HEK293T (cell line): ENCODE measurements around the gene PPFIBP1.

Experiments
- BHLHE40 ChIP-seq: fragments of 450-650 bp; IDR thresholded peaks from 2 replicates; pipeline ENCODE4 v1.6.1; 2016; ENCODE audit warnings: mild to moderate bottlenecking, moderate library complexity, borderline replicate concordance
- CTBP1 ChIP-seq: fragments of 450-650 bp; IDR thresholded peaks from 2 replicates; pipeline ENCODE4 v1.6.1; 2016; ENCODE audit warnings: borderline replicate concordance
- ELF4 ChIP-seq: fragments of 450-650 bp; IDR thresholded peaks from 2 replicates; pipeline ENCODE4 v1.6.1; 2017; ENCODE audit warnings: antibody characterized with exemption
- FOXA1 ChIP-seq: fragments of 450-650 bp; IDR thresholded peaks from 2 replicates; pipeline ENCODE4 v1.6.1; 2016; ENCODE audit warnings: mild to moderate bottlenecking
- FOXK2 ChIP-seq: fragments of 450-650 bp; IDR thresholded peaks from 2 replicates; pipeline ENCODE4 v1.6.1; 2016; ENCODE audit warnings: mild to moderate bottlenecking
- FOXM1 ChIP-seq: fragments of 450-650 bp; IDR thresholded peaks from 2 replicates; pipeline ENCODE4 v1.6.1; 2017; ENCODE audit warnings: mild to moderate bottlenecking, borderline replicate concordance
- HDGF ChIP-seq: fragments of 450-650 bp; IDR thresholded peaks from 2 replicates; pipeline ENCODE4 v1.6.1; 2017; ENCODE audit warnings: antibody characterized with exemption, borderline replicate concordance
- LEF1 ChIP-seq: fragments of 450-650 bp; IDR thresholded peaks from 2 replicates; pipeline ENCODE4 v1.6.1; 2017; ENCODE audit warnings: mild to moderate bottlenecking, borderline replicate concordance
- PKNOX1 ChIP-seq: fragments of 450-650 bp; IDR thresholded peaks from 2 replicates; pipeline ENCODE4 v1.6.1; 2016
- SP1 ChIP-seq: fragments of 450-650 bp; IDR thresholded peaks from 2 replicates; pipeline ENCODE4 v1.6.1; 2017
- TARDBP ChIP-seq: fragments of 450-650 bp; IDR thresholded peaks from 2 replicates; pipeline ENCODE4 v1.6.1; 2016
- ZNF384 ChIP-seq: fragments of 450-650 bp; IDR thresholded peaks from 2 replicates; pipeline ENCODE4 v1.6.1; 2016

- no peak for TF ChIP-seq PKNOX1
- TF ChIP-seq FOXM1 = no peak
- TF ChIP-seq FOXK2 = no peak
- no peak for TF ChIP-seq SP1
- TF ChIP-seq BHLHE40 = no peak
- no peak for TF ChIP-seq CTBP1
- TF ChIP-seq ZNF384 = no peak
- TF ChIP-seq FOXA1 = no peak
- no peak for TF ChIP-seq TARDBP
- no peak for TF ChIP-seq LEF1
- TF ChIP-seq ELF4 = no peak
- no peak for TF ChIP-seq HDGF
Measured at GRCh38 chr12:27620121-27620520, 96.1 kb downstream of the PPFIBP1 start.
